Esophagus (tissue), 2 donors: Measurements from ENCODE around the gene RPS25. TPM values are rescaled to one million over a fixed set of nuclear protein-coding genes. Genes with fewer than 3 reads are reported as not detected.
"Not testable (repeated sequence)": the region's sequence is repeated elsewhere in the genome, so short reads cannot be mapped to it uniquely, and the experiment has no call there.

Experiments
- H3K27ac ChIP-seq, 2 donors: one replicate each; pipeline ENCODE4 v1.5.1; 2013; ENCODE audit warnings: low read depth in 2 of 2, mild to moderate bottlenecking in 2 of 2, inconsistent platforms in 1 of 2, low read length in 1 of 2, moderate library complexity in 1 of 2
- H3K27me3 ChIP-seq, 2 donors: one replicate each; pipeline ENCODE4 v1.6.1; 2013; ENCODE audit warnings: low read length in 2 of 2, control low read depth in 1 of 2, mild to moderate bottlenecking in 1 of 2; ENCODE audit not compliant: insufficient read depth in 2 of 2, control insufficient read depth in 1 of 2
- H3K36me3 ChIP-seq, 2 donors: one replicate each; pipeline ENCODE4 v1.6.1; 2013; ENCODE audit warnings: low read length in 1 of 2; ENCODE audit not compliant: control insufficient read depth in 2 of 2, insufficient read depth in 2 of 2
- H3K4me1 ChIP-seq, 2 donors: one replicate each; pipeline ENCODE4 v1.6.1; 2013; ENCODE audit warnings: low read length in 1 of 2; ENCODE audit not compliant: control insufficient read depth in 2 of 2, insufficient read depth in 2 of 2
- H3K4me3 ChIP-seq, 2 donors: one replicate each; pipeline ENCODE4 v1.5.1; 2013; ENCODE audit warnings: low read length in 2 of 2, mild to moderate bottlenecking in 2 of 2, low read depth in 1 of 2, moderate library complexity in 1 of 2
- H3K9me3 ChIP-seq, 2 donors: one replicate each; pipeline ENCODE4 v1.6.1; 2013; ENCODE audit warnings: mild to moderate bottlenecking in 2 of 2, low read depth in 1 of 2, low read length in 1 of 2, moderate library complexity in 1 of 2; ENCODE audit not compliant: control insufficient read depth in 2 of 2, insufficient read depth in 1 of 2
- WGBS, 2 donors: extraction: QIAGEN DNeasy Blood & Tissue Kit; methylation state at CpG; one replicate each; pipeline ENCODE4 v1.1.7; 2013; 5-methylcytosine and 5-hydroxymethylcytosine counted together
- polyA plus RNA-seq, 2 donors: library from polyadenylated mRNA; stranded (reverse); fragments of 200-250 nt; gene quantifications; one replicate each; pipeline ENCODE4 v1.2.3, GENCODE V29; 2013
- donor health status: healthy with polysubstance abuse.
- donor health status: Bipolar disorder and iron deficiency.

RPS25 gene
- polyA plus RNA-seq, 2 donors = 1,420 to 2,000 TPM

GRCh38 chr11:119006656-119007055, 11.5 kb downstream of the RPS25 start:
- Histone ChIP-seq H3K27ac (no peak overlapping the region), H3K4me1 (no peaks in the 10 kb centered on the region), H3K36me3 (peaks cover 0 to 16% of the 10 kb centered on the region in 2 donors), H3K27me3 (no peaks in the 10 kb centered on the region), H3K9me3 (no peaks in the 10 kb centered on the region), H3K4me3 (no peak overlapping the region)
- WGBS, 2 donors = 83 to 89% methylated on average over 4 of the region's 4 CpGs

GRCh38 chr11:119000906-119001305, 17.2 kb downstream of the RPS25 start:
- Histone ChIP-seq H3K4me3 (no peak overlapping the region), H3K9me3 (no peaks in the 10 kb centered on the region), H3K36me3 (peaks cover 0 to 14% of the 10 kb centered on the region in 2 donors), H3K27me3 (no peaks in the 10 kb centered on the region), H3K27ac (no peak overlapping the region), H3K4me1 (peaks cover 2 to 10% of the 10 kb centered on the region in 2 donors)
- WGBS, 2 donors = 35 to 68% methylated on average over 1 of the region's 1 CpG

- Histone ChIP-seq H3K9me3 (no peaks in the 10 kb centered on the region), H3K36me3 (peaks cover 0 to 12% of the 10 kb centered on the region in 2 donors), H3K4me1 (peaks cover 2 to 11% of the 10 kb centered on the region in 2 donors), H3K27me3 (no peaks in the 10 kb centered on the region), H3K4me3 (peak overlapping the region; percentile 69 to 88), H3K27ac (peak overlapping the region; percentile 84 to 90)
- 27 to 34% methylated on average over 6 of the region's 6 CpGs for WGBS, 2 donors
These were observed 19.3 kb downstream of the RPS25 start for GRCh38 chr11:118998822-118999221.

GRCh38 chr11:118998388-118998717, 19.8 kb downstream of the RPS25 start:
- Histone ChIP-seq H3K9me3 (no peaks in the 10 kb centered on the region), H3K27me3 (no peaks in the 10 kb centered on the region), H3K4me1 (peaks cover 2 to 11% of the 10 kb centered on the region in 2 donors), H3K27ac (peak overlapping the region; percentile 84 to 90), H3K36me3 (peaks cover 0 to 11% of the 10 kb centered on the region in 2 donors), H3K4me3 (peak overlapping the region; percentile 69 to 88)
- 1 to 5% methylated on average over 19 of the region's 19 CpGs for WGBS, 2 donors

GRCh38 chr11:118997627-118998387, 20.3 kb downstream of the RPS25 start, which contains the start of gene CENATAC:
CENATAC (plus strand) TSS chr11:118998138; CDS start chr11:118998198, 60 bp downstream.
- WGBS, 2 donors = 0% methylated on average over 54 of the region's 54 CpGs
- H3K36me3 ChIP-seq = peaks cover 0 to 6% of the 10 kb centered on the region in 2 donors
- H3K27me3 ChIP-seq = no peaks in the 10 kb centered on the region
- no peaks in the 10 kb centered on the region for H3K9me3 ChIP-seq
- peaks cover 2 to 11% of the 10 kb centered on the region in 2 donors for H3K4me1 ChIP-seq
- H3K27ac ChIP-seq = peak within 1 kb of the TSS; percentile 84 to 90
- H3K4me3 ChIP-seq = peak within 1 kb of the TSS; percentile 69 to 88

GRCh38 chr11:118996926-118997626, 21.1 kb downstream of the RPS25 start:
- peak overlapping the region; percentile 77 to 84 for H3K27ac ChIP-seq
- no peaks in the 10 kb centered on the region for H3K9me3 ChIP-seq
- WGBS, 2 donors = 14% methylated on average over 22 of the region's 22 CpGs
- no peaks in the 10 kb centered on the region for H3K27me3 ChIP-seq
- peak overlapping the region; percentile 69 to 88 for H3K4me3 ChIP-seq
- H3K36me3 ChIP-seq = peaks cover 0 to 6% of the 10 kb centered on the region in 2 donors
- H3K4me1 ChIP-seq = peaks cover 2 to 11% of the 10 kb centered on the region in 2 donors

- H3K27ac ChIP-seq, H3K36me3 ChIP-seq, H3K4me1 ChIP-seq, H3K4me3 ChIP-seq, H3K9me3 ChIP-seq, H3K27me3 ChIP-seq: not testable (repeated sequence)
- 95 to 97% methylated on average over 30 to 44 of the region's 44 CpGs for WGBS, 2 donors
These were observed 26.6 kb downstream of the RPS25 start for GRCh38 chr11:118991486-118992038.

- Histone ChIP-seq H3K27ac (peak overlapping the region; percentile 33 to 61), H3K9me3 (no peaks in the 10 kb centered on the region), H3K36me3 (no peaks in the 10 kb centered on the region), H3K4me1 (no peaks in the 10 kb centered on the region), H3K4me3 (no peak overlapping the region), H3K27me3 (no peaks in the 10 kb centered on the region)
- 54 to 68% methylated on average over 5 of the region's 5 CpGs for WGBS, 2 donors
These were observed 29.9 kb downstream of the RPS25 start for GRCh38 chr11:118988280-118988679.

GRCh38 chr11:118984825-118985224, 33.3 kb downstream of the RPS25 start:
- H3K27me3 ChIP-seq = no peaks in the 10 kb centered on the region

More at GRCh38 chr11:118984825-118985224, 33.3 kb downstream of the RPS25 start:
- Histone ChIP-seq H3K4me3 (no peak overlapping the region), H3K4me1 (peaks cover 0 to 3% of the 10 kb centered on the region in 2 donors), H3K27ac (no peak overlapping the region), H3K9me3 (no peaks in the 10 kb centered on the region), H3K36me3 (no peaks in the 10 kb centered on the region)
- 70 to 80% methylated on average over 2 of the region's 2 CpGs for WGBS, 2 donors
